M059J (cell line): ENCODE measurements around the gene DPH3. TPM values are rescaled to one million over a fixed set of nuclear protein-coding genes. Genes with fewer than 3 reads are reported as not detected.
A peak's percentile ranks its signal among the peaks of the same experiment; 100 is the strongest.

ENCODE experiments used
- DNase-seq: peaks from one replicate; pipeline ENCODE4 v3.0.0-alpha.2; 2012; ENCODE audit warnings: low read depth
- total RNA-seq: library from RNA; depleted of rRNA; stranded (reverse); fragments of >200 nt; shearing (Covaris generic); gene quantifications from 2 replicates; pipeline ENCODE4 v1.2.3, GENCODE V29; 2014

The DPH3 gene
- total RNA-seq, 1 experiment from 2014 or later, result 18.5 TPM

GRCh38 chr3:16290827-16291196 is 26.1 kb upstream of the DPH3 start:
- DNase-seq, result peak; percentile 20

- DNase-seq, result peak; percentile 46
Measured at GRCh38 chr3:16290007-16290826, 25.5 kb upstream of the DPH3 start.

- no peak for DNase-seq
Measured at GRCh38 chr3:16289144-16289889, 24.6 kb upstream of the DPH3 start.

GRCh38 chr3:16288664-16289063 is 23.9 kb upstream of the DPH3 start:
- no peak for DNase-seq

- DNase-seq, result no peak
Measured at GRCh38 chr3:16286751-16287543, 22.2 kb upstream of the DPH3 start.

- no peak for DNase-seq
Measured at GRCh38 chr3:16286161-16286560, 21.4 kb upstream of the DPH3 start.

- DNase-seq, result no peak
Measured at GRCh38 chr3:16284633-16285032, 19.9 kb upstream of the DPH3 start.

- DNase-seq, result no peak
Measured at GRCh38 chr3:16280671-16281070, 15.9 kb upstream of the DPH3 start.

- no peak for DNase-seq
Measured at GRCh38 chr3:16279010-16279801, 14.5 kb upstream of the DPH3 start.

GRCh38 chr3:16277471-16277870 is 12.7 kb upstream of the DPH3 start:
- DNase-seq, result no peak

- DNase-seq, result no peak
Measured at GRCh38 chr3:16273867-16274266, 9.1 kb upstream of the DPH3 start.

- no peak for DNase-seq
Measured at GRCh38 chr3:16272588-16272987, 7.8 kb upstream of the DPH3 start.

- DNase-seq, result no peak
Measured at GRCh38 chr3:16270855-16271254, 6.1 kb upstream of the DPH3 start.

GRCh38 chr3:16266714-16267113 is 2.0 kb upstream of the DPH3 start:
- no peak for DNase-seq

- no peak for DNase-seq
Measured at GRCh38 chr3:16265455-16265786, 678 bp upstream of the DPH3 start.

GRCh38 chr3:16264174-16264707 is 502 bp downstream of the DPH3 start:
- no peak for DNase-seq

- no peak for DNase-seq
Measured at GRCh38 chr3:16262174-16262573, 2.6 kb downstream of the DPH3 start.

- DNase-seq, result no peak
Measured at GRCh38 chr3:16260046-16260445, 4.7 kb downstream of the DPH3 start.

- no peak for DNase-seq
Measured at GRCh38 chr3:16258866-16259265, 5.9 kb downstream of the DPH3 start.

- no peak for DNase-seq
Measured at GRCh38 chr3:16258177-16258576, 6.6 kb downstream of the DPH3 start.

- DNase-seq, result no peak
Measured at GRCh38 chr3:16257309-16257708, 7.4 kb downstream of the DPH3 start.
